Sciatic nerve (tissue), 2 donors: ENCODE results near the gene CST9L. TPM values are rescaled to one million over a fixed set of nuclear protein-coding genes. Genes with fewer than 3 reads are reported as not detected.

ENCODE experiments used
- ATAC-seq: fragments of 200-7000 bp; cut with Tn5 transposase; one replicate; pipeline ENCODE4 v1.9.1; 2020; ENCODE audit warnings: mild to moderate bottlenecking, moderate library complexity
- DNase-seq: peaks from one replicate; pipeline ENCODE4 v3.0.0-alpha.2; 2020; ENCODE audit warnings: low spot score
- intact Hi-C: fragments of 100-400 bp; cut with DNase I; formaldehyde crosslinking; loops from one replicate; pipeline ENCODE4 v1.14.2; 2022
- total RNA-seq: library from RNA; stranded (reverse); fragmentation: NEBNext Ultra II Directional; extraction: Animal tissue kit (Norgen Biotek cat#: 25700); gene quantifications from one replicate; pipeline ENCODE4 v1.2.1, GENCODE V29; 2021
- donor health status: DM: no; HTN: no; CAD: no.
- donor health status: DM: no; HTN: no; CAD: no.

The CST9L gene
- not detected for total RNA-seq

GRCh38 chr20:23568320-23568970 is at the start of gene CST9L:
TSS of gene CST9L (minus strand) at chr20:23568484. CDS start at chr20:23568450, 34 bp downstream.
- ATAC-seq, result no peak

GRCh38 chr20:23614163-23614562 is 45.9 kb upstream of the CST9L start:
- intact Hi-C loops, result no loop called here
- DNase-seq (no peak), ATAC-seq (peak; percentile 32)

More at GRCh38 chr20:23568320-23568970, at the start of gene CST9L:
- no peak for DNase-seq
- intact Hi-C loops, result no loop called here

- ATAC-seq (peak; percentile 89), DNase-seq (no peak)
- intact Hi-C loops, result no loop called here
These were observed 45.4 kb upstream of the CST9L start for GRCh38 chr20:23613676-23614075.

- ATAC-seq, result peak; percentile 48
- intact Hi-C loops, result no loop called here
- no peak for DNase-seq
These were observed 44.1 kb upstream of the CST9L start for GRCh38 chr20:23612396-23612795.

- intact Hi-C loops, result loop anchor here (5.0 kb wide), 1 partner anchor 167 kb away; no protein-coding TSS in a partner anchor
- DNase-seq, result no peak
- no peak for ATAC-seq
These were observed 41.3 kb upstream of the CST9L start for GRCh38 chr20:23609486-23610109.

- DNase-seq (no peak), ATAC-seq (no peak)
- intact Hi-C loops, result loop anchor here (5.0 kb wide), 1 partner anchor 166 kb away; no protein-coding TSS in a partner anchor
These were observed 40.1 kb upstream of the CST9L start for GRCh38 chr20:23608251-23608846.

- ATAC-seq (no peak), DNase-seq (no peak)
- intact Hi-C loops, result loop anchor here (5.0 kb wide), 1 partner anchor 165 kb away; no protein-coding TSS in a partner anchor
These were observed 39.4 kb upstream of the CST9L start for GRCh38 chr20:23607497-23608245.

- DNase-seq (peak; percentile 90), ATAC-seq (peak; percentile 93)
- intact Hi-C loops, result loop anchor here (5.0 kb wide), 1 partner anchor 164 kb away; no protein-coding TSS in a partner anchor
These were observed 38.4 kb upstream of the CST9L start for GRCh38 chr20:23606652-23607049.

- ATAC-seq, result no peak
- intact Hi-C loops, result loop anchor here (5.0 kb wide), 1 partner anchor 164 kb away; no protein-coding TSS in a partner anchor
- no peak for DNase-seq
These were observed 37.8 kb upstream of the CST9L start, which contains the start of gene CST9 for GRCh38 chr20:23605867-23606651. TSS of gene CST9 (minus strand) at chr20:23605917. CDS start at chr20:23605864, 53 bp downstream.

- ATAC-seq, result no peak
- no peak for DNase-seq
- intact Hi-C loops, result no loop called here
These were observed 36.0 kb upstream of the CST9L start for GRCh38 chr20:23604306-23604705.

GRCh38 chr20:23603321-23603720 is 35.0 kb upstream of the CST9L start:
- intact Hi-C loops, result no loop called here

GRCh38 chr20:23602699-23603098 is 34.4 kb upstream of the CST9L start:
- intact Hi-C loops, result no loop called here
- ATAC-seq (no peak), DNase-seq (no peak)

More at GRCh38 chr20:23603321-23603720, 35.0 kb upstream of the CST9L start:
- no peak for ATAC-seq
- no peak for DNase-seq

GRCh38 chr20:23602241-23602640 is 34.0 kb upstream of the CST9L start:
- intact Hi-C loops, result no loop called here
- DNase-seq, result no peak
- no peak for ATAC-seq

GRCh38 chr20:23601715-23602114 is 33.4 kb upstream of the CST9L start:
- ATAC-seq (no peak), DNase-seq (no peak)
- intact Hi-C loops, result no loop called here

- no peak for DNase-seq
- ATAC-seq, result no peak
- intact Hi-C loops, result no loop called here
These were observed 30.2 kb upstream of the CST9L start for GRCh38 chr20:23598481-23598880.

GRCh38 chr20:23596579-23597250 is 28.4 kb upstream of the CST9L start:
- intact Hi-C loops, result no loop called here
- no peak for ATAC-seq
- no peak for DNase-seq

GRCh38 chr20:23595941-23596340 is 27.7 kb upstream of the CST9L start:
- DNase-seq (no peak), ATAC-seq (no peak)
- intact Hi-C loops, result no loop called here
